SU-DHL-6 (cell line): ENCODE results near the gene CDH23.

Source experiments
- H2AFZ ChIP-seq: fragments of 200-600 bp; sonication (generic); 2 replicates; pipeline ENCODE4 v1.6.1; 2014; ENCODE audit warnings: low read depth, mild to moderate bottlenecking, moderate library complexity, mixed read lengths, antibody characterized with exemption, low read length; ENCODE audit not compliant: severe bottlenecking
- H3F3A ChIP-seq: fragments of 200-600 bp; shearing (Covaris generic); 2 replicates; pipeline ENCODE4 v1.6.0; 2016; ENCODE audit warnings: antibody characterized with exemption, mild to moderate bottlenecking; ENCODE audit not compliant: insufficient read depth
- H3K27ac ChIP-seq: fragments of 200-600 bp; sonication (generic); 2 replicates; pipeline ENCODE4 v1.5.1; 2016; ENCODE audit warnings: low read depth, mild to moderate bottlenecking, low read length, moderate library complexity, mixed read lengths
- H3K27me3 ChIP-seq: fragments of 200-600 bp; sonication (generic), shearing (Covaris generic); 2 replicates; pipeline ENCODE4 v1.6.0; 2014; ENCODE audit warnings: mild to moderate bottlenecking, low read length
- H3K36me3 ChIP-seq: fragments of 200-600 bp; sonication (generic); 2 replicates; pipeline ENCODE4 v1.6.1; 2014; ENCODE audit warnings: mild to moderate bottlenecking, low read length, mixed read lengths
- H3K4me2 ChIP-seq: fragments of 300-600, 200-600 bp; shearing (Covaris generic), sonication (generic); 2 replicates; pipeline ENCODE4 v1.6.0; 2014; ENCODE audit warnings: low read length, low read depth, mild to moderate bottlenecking; ENCODE audit not compliant: poor library complexity, severe bottlenecking
- H3K4me3 ChIP-seq: fragments of 200-600 bp; sonication (generic); 2 replicates; pipeline ENCODE4 v1.5.1; 2014; ENCODE audit warnings: antibody characterized with exemption, low read length, mild to moderate bottlenecking, mixed read lengths; ENCODE audit not compliant: insufficient read depth, poor library complexity, severe bottlenecking
- H3K79me2 ChIP-seq: fragments of 200-600 bp; sonication (generic); 2 replicates; pipeline ENCODE4 v1.6.1; 2014; ENCODE audit warnings: mild to moderate bottlenecking, low read length, moderate library complexity; ENCODE audit not compliant: insufficient read depth
- H3K9ac ChIP-seq: fragments of 200-600 bp; sonication (generic); 2 replicates; pipeline ENCODE4 v1.7.0; 2014; ENCODE audit warnings: mild to moderate bottlenecking, low read length
- H3K9me2 ChIP-seq: fragments of 200-600 bp; sonication (generic); replicated peaks from 2 replicates; pipeline ENCODE4 v1.6.1; 2014; ENCODE audit warnings: low read length; ENCODE audit not compliant: insufficient read depth
- H3K9me3 ChIP-seq: fragments of 200-600 bp; sonication (generic); 2 replicates; pipeline ENCODE4 v1.6.1; 2014; ENCODE audit warnings: low read length, mixed read lengths; ENCODE audit not compliant: insufficient read depth
- H4K20me1 ChIP-seq: fragments of 200-600 bp; sonication (generic); 2 replicates; pipeline ENCODE4 v1.6.1; 2014; ENCODE audit warnings: low read depth, mild to moderate bottlenecking, antibody characterized with exemption, low read length, moderate library complexity, mixed read lengths
- EZH2phosphoT487 ChIP-seq: fragments of 200-600 bp; sonication (generic), shearing (Covaris generic); conservative IDR thresholded peaks from 2 replicates; pipeline ENCODE4 v1.6.1; 2018; ENCODE audit warnings: mild to moderate bottlenecking, antibody characterized with exemption, low read length, moderate library complexity, mixed read lengths
- TF ChIP-seq, protein P1 (sequence below): fragments of 200-600 bp; sonication (generic); IDR thresholded peaks from one replicate; pipeline ENCODE4 v1.5.1; 2017; ENCODE audit warnings: antibody characterized with exemption, mild to moderate bottlenecking, low read length, moderate library complexity; ENCODE audit not compliant: insufficient read depth, poor library complexity, severe bottlenecking

Gene CDH23

DNA sequence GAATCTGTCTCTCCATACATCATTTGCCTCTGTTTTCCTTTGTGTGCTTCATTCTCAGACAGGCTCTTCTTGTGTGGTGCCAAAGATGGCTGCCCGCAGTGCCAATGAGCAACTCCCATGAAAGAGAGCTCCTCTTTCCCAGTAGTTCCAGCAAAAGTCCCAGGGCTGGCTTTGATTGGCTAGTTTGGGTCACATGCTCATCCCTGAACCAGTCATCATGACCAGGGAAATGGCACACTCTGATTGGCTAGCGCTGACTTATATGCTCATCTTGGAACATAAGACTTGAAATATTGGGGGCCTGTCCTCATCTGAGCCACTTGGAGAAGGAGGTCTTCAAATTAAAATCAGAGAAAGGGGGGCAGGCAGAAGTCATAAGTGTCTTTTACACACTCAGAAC is 112.7 kb downstream of the CDH23 start:
- no peaks in the 10 kb centered on the region for H3F3A ChIP-seq
- no peaks in the 10 kb centered on the region for H3K9me3 ChIP-seq
- no peak overlapping the region for H3K27ac ChIP-seq
- no peaks in the 10 kb centered on the region for H3K79me2 ChIP-seq
- no peak overlapping the region for H3K9ac ChIP-seq
- H3K36me3 ChIP-seq, result no peaks in the 10 kb centered on the region
- no peaks in the 10 kb centered on the region for H3K9me2 ChIP-seq
- H2AFZ ChIP-seq, result no peak overlapping the region
- H3K27me3 ChIP-seq, result no peaks in the 10 kb centered on the region
- TF ChIP-seq, protein P1, sequence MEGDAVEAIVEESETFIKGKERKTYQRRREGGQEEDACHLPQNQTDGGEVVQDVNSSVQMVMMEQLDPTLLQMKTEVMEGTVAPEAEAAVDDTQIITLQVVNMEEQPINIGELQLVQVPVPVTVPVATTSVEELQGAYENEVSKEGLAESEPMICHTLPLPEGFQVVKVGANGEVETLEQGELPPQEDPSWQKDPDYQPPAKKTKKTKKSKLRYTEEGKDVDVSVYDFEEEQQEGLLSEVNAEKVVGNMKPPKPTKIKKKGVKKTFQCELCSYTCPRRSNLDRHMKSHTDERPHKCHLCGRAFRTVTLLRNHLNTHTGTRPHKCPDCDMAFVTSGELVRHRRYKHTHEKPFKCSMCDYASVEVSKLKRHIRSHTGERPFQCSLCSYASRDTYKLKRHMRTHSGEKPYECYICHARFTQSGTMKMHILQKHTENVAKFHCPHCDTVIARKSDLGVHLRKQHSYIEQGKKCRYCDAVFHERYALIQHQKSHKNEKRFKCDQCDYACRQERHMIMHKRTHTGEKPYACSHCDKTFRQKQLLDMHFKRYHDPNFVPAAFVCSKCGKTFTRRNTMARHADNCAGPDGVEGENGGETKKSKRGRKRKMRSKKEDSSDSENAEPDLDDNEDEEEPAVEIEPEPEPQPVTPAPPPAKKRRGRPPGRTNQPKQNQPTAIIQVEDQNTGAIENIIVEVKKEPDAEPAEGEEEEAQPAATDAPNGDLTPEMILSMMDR, result no peak
- TF ChIP-seq EZH2phosphoT487, result no peak
- no peak overlapping the region for H3K4me2 ChIP-seq
- no peak overlapping the region for H3K4me3 ChIP-seq
- no peaks in the 10 kb centered on the region for H4K20me1 ChIP-seq

DNA sequence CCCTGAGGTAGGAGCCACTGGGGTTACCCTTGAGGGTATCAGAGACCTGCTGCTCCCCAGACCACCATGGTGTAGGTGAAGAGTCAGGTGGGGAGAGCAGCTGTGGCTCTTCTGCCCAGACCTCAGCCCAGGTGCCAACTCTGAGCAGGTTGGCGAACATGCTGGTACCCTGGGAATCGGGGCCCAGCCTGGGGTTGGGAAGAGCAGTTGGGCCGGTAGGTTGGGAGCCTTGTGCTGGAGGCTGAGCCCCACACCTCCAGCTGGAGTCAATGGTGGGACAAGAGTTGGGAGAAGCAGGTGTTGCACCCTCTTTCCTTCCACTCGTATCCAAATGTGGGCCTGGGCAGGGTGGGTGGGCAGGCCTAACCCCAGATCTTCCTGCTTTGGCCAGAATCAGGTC is 114.5 kb downstream of the CDH23 start:
- Histone ChIP-seq H3K27ac (no peak overlapping the region), H3K4me3 (no peak overlapping the region), H3K79me2 (no peaks in the 10 kb centered on the region), H3K27me3 (no peaks in the 10 kb centered on the region), H4K20me1 (no peaks in the 10 kb centered on the region), H2AFZ (no peak overlapping the region), H3K36me3 (no peaks in the 10 kb centered on the region), H3K9me3 (no peaks in the 10 kb centered on the region), H3K9ac (no peak overlapping the region), H3F3A (no peaks in the 10 kb centered on the region), H3K9me2 (no peaks in the 10 kb centered on the region), H3K4me2 (no peak overlapping the region)
- no peak for TF ChIP-seq EZH2phosphoT487
- TF ChIP-seq, protein P1, result no peak

DNA sequence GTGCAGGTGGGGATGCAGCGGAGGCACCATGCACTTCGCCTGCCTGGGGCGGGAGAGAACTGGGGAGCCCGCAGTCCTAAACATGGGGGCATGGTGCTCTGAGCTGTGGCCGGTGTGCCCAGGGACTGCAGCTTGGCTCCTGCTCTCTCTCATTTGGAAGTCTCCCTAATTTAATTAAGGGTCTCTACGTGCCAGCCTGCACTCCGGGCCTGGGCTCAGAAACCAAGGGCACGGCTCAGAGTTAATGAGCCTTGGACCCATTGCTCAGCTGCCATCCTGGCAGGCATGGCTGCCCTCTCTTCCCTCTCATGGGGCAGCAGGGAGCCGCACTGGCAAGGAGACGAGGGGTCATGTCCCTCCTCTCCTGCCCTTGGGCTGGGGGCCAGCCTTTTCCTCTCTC is 115.6 kb downstream of the CDH23 start:
- H3K79me2 ChIP-seq, result no peaks in the 10 kb centered on the region
- no peak overlapping the region for H3K4me3 ChIP-seq
- H3K27ac ChIP-seq, result no peak overlapping the region
- H3K9me2 ChIP-seq, result no peaks in the 10 kb centered on the region
- H3K4me2 ChIP-seq, result no peak overlapping the region
- H3K9me3 ChIP-seq, result no peaks in the 10 kb centered on the region
- no peak overlapping the region for H2AFZ ChIP-seq
- H3F3A ChIP-seq, result no peaks in the 10 kb centered on the region
- no peak overlapping the region for H3K9ac ChIP-seq
- H3K27me3 ChIP-seq, result no peaks in the 10 kb centered on the region
- TF ChIP-seq, protein P1, result no peak
- TF ChIP-seq EZH2phosphoT487, result no peak
- H4K20me1 ChIP-seq, result no peaks in the 10 kb centered on the region
- H3K36me3 ChIP-seq, result no peaks in the 10 kb centered on the region
